MM.1S (cell line): Measurements from ENCODE around the gene STK10.

Source experiments
- CTCF ChIP-seq: fragments of 300-600 bp; sonication (generic); IDR thresholded peaks from 2 replicates; pipeline ENCODE4 v1.5.1; 2016; ENCODE audit warnings: antibody characterized with exemption, low read length, mixed read lengths
- EZH2phosphoT487 ChIP-seq: fragments of 300-600 bp; sonication (generic); IDR thresholded peaks from 2 replicates; pipeline ENCODE4 v1.6.1; 2018; ENCODE audit warnings: antibody characterized with exemption, low read length

- TF ChIP-seq CTCF: no peak
- TF ChIP-seq EZH2phosphoT487: no peak
Observed at GRCh38 chr5:172035049-172035448, 153.0 kb downstream of the STK10 start.
